HG03460 (cell line): ENCODE results near the gene PSKH1.
"Not testable (repeated sequence)": the region's sequence is repeated elsewhere in the genome, so short reads cannot be mapped to it uniquely, and the experiment has no call there.

Experiments
- ATAC-seq: cut with Tn5 transposase; IDR thresholded peaks from one replicate; pipeline ENCODE4 v1.9.1; 2021; ENCODE audit not compliant: unreplicated experiment

PSKH1 gene

GRCh38 chr16:67957622-67958021, 64.6 kb downstream of the PSKH1 start:
- no peak for ATAC-seq

DNA sequence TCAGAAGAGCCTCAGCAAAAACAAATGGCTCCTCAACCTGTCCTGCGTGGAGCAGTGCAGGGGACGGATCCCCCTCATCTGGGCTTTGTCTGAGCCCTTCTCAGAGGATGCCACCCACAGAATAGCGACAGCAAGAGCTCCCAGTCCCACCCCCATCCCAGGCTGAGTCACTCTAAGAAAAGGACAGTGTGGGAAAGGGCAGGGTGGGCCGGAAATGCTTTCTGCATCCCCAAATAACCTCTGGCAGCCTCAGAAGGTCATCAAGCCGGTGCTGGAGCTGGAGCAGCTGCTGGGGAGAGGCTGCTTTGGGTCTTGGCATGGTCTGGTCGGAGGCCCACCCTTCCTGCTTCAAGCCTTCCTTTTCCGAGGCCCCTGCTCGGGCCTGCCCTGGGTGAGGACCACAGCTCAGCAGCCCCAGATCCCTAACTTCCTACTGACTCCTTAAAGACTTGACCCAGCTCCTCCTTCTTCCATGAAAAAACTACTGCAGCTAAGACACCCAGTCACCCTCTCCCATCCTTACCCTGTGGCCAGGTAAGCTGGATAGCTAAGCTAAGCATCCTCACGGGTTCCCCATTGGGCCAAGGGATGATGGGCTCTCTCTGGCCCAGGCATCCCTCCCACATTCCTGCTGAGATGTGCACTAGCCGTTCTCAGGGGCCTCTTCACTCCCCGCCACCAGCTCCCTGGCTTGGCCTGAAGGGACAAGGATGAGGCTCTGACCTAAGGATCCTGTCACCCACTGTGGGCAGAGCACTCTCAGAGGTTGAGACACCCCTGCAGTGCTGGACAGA, 66.7 kb downstream of the PSKH1 start:
- ATAC-seq = no peak

DNA sequence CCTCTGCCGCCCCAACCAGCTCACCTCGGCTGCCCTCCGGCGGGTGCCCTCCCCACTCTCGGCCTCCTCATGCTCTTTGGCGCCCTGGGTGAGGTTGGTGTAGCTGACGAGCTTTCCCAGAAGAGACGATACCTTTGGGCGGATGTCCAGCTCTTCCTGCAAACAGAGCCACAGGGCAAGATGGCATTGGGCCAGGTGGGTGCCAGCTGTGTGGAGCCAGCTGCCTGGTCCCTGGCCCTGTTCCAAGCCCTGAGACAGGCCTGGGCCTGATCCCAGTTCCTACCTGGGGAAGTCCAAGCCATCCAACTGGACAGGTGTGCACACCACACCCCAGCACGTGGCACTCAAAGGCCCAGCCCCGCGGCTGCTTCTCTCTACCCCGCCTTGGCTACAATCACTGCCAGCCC, 68.5 kb downstream of the PSKH1 start:
- ATAC-seq = no peak

- ATAC-seq = no peak
Observed at GRCh38 chr16:67962135-67962534, 69.1 kb downstream of the PSKH1 start.

GRCh38 chr16:67963292-67963661, 70.2 kb downstream of the PSKH1 start:
- ATAC-seq = no peak

- ATAC-seq = no peak
Observed at GRCh38 chr16:67963662-67964321, 70.7 kb downstream of the PSKH1 start.

DNA sequence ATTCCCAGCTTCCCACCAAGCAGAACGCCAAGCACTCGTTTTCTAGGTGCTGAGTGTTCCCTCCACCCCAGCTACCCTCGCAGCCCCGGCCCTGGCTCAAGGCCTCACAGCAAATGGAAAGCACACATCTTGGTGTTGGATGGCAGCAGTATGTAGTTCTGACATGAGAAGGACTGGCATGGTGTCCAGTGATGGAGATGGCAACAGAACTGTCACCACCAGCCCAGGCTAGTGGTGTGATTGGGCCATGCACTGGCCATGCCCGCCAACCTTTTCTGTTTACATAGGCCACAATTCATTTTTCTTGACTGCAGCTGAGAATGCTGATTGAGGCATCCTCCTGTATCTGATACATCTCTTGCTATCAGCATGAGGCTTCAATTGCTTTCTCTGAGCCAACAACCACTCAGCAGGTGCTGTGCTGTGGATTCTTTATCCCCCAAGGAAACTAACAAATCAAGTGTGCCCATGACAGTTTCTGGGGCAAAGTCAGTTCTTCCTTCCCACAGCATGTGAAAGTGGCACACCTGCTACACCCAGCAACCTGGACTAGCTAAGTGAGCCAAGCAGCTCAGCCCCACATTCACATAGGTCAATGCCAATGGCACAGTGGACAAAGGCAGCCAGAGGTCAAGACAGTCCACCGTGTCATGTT, 71.5 kb downstream of the PSKH1 start:
- ATAC-seq = no peak

- ATAC-seq = no peak
Observed at GRCh38 chr16:67965668-67966548, 72.9 kb downstream of the PSKH1 start.

- ATAC-seq = no peak
Observed at GRCh38 chr16:67966549-67967182, 73.6 kb downstream of the PSKH1 start.

DNA sequence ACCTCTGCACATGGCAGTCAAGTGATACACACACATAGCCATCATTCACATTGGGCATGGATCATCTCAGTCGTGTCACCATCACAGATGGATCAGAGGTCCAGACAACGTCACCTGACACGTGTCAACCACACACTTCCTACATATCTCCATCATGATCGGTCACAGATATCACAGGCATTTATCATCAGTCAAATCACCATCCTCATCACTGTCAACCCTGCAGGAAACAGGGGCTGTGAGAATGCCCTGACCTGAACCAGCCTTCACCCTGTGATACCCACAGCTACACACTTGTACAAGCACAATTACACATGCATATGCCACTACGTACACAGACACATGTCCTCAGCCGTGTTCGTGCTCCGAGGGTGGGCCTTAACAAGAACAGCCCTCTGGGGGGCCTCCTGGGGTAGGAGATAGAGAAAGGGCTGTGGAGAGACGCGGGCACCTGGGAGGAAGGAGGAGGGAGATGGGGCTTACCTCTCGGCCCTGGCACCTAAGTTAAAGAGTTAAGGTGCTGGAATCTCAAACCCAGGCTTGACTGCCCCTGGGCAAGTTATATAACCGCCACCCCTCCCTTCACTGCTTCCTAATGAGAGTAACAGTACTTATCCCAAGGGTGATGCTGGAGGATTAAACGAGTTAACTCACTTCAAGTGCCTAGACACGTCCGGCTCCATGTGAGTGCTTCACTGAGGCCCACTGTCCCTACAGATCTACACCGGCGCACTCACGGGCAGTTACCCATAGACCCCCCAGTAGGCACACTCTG, 74.3 kb downstream of the PSKH1 start:
- ATAC-seq = peak; percentile 2

DNA sequence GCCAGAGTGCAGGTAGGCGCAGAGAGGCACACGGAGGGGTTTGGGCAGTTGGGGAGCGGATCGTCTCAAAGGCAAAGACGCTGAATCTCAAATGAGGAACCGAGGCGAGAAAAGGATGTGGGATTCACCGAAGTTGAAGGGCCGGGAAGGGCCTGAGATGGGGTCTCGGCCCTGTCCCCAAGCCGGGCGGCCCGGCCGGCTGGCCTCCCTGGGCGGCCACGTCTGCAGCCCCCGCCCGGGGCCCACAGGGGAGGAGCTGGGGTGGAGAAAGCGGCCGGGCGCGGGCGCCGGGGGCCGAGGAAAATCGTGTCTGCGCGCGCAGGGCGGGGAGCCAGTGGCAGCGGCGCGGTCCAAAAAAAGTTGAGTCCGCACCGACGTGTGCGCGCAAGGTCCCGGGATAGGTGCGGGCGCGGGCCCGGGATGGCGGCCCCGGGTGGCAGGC, 74.9 kb downstream of the PSKH1 start:
- peak; percentile 11 for ATAC-seq

- ATAC-seq = peak; percentile 73
Observed at GRCh38 chr16:67968400-67969253, 75.6 kb downstream of the PSKH1 start, which contains the start of gene SLC12A4. Gene SLC12A4 (minus strand): TSS chr16:67968637. CDS start chr16:67968553, 84 bp downstream.

- ATAC-seq = no peak
Observed at GRCh38 chr16:67969254-67970039, 76.4 kb downstream of the PSKH1 start.

GRCh38 chr16:67971111-67971510, 78.1 kb downstream of the PSKH1 start:
- no peak for ATAC-seq

DNA sequence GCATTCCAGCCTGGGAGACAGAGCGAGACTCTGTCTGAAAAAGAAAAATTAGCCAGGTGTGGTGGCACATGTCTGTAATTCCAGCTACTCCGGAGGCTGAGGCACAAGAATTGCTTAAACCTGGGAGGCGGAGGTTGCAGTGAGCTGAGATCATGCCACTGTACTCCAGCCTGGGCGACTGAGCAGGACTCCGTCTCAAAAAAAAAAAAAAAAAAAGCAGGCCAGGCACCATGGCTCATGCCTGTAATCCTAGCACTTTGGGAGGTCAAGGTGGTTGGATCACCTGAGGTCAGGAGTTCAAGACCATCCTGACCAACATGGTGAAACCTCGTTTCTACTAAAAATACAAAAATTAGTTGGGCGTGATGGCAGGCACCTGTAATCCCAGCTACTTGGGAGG, 79.2 kb downstream of the PSKH1 start:
- ATAC-seq = not testable (repeated sequence)

DNA sequence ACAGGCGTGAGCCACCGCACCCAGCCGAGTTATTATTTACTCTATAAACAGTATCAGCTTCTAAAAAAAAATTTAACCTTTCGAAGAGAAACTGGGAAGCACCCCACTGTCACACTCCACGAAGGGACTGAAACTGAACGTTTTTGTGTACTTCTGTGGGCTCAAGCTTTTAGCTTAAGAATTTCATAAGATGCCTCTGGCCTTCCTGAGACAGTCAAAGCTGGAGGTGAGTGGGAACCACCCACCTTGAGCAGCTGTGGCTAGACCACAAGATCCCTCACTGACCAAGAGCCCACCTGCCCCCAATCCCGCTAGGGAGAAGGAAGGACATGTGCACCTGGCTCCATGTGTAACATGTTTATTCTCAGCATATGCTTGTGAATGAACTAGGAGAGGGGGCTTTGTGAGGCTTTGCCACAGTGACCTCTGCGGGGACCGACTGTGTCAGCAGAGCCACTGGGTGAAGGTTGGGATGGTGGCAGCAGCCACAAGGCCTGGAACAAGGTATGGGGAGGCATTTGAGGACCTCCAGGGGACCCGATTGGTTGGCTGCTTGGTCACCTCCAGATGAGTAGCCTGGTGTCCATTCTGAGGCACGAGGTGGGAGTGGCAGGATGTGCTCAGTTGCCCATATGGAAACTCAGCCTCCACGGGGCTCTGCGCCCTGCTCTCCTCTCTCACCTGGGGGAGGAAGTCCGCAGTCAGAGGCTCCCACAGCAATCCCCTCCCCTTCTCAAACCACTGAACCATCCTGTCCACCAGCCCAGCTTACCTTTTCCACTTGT, 82.5 kb downstream of the PSKH1 start:
- no peak for ATAC-seq

GRCh38 chr16:67976205-67976604, 83.2 kb downstream of the PSKH1 start:
- no peak for ATAC-seq
